NCI-H460 (cell line): ENCODE data around the gene LARP7. TPM values are rescaled to one million over a fixed set of nuclear protein-coding genes. Genes with fewer than 3 reads are reported as not detected.

ENCODE experiments used
- DNase-seq: peaks from one replicate; pipeline ENCODE4 v3.0.0-alpha.2; 2016; ENCODE audit warnings: low read depth; ENCODE audit errors: extremely low read depth
- small RNA-seq, 2 experiments: library from RNA; depleted of rRNA; stranded (forward); fragments of <200 nt; gene quantifications; one replicate each; pipeline ENCODE3, GENCODE V24; 2014
- total RNA-seq: library from RNA; depleted of rRNA; stranded (reverse); fragments of >200 nt; shearing (Covaris generic); gene quantifications from 2 replicates; pipeline ENCODE4 v1.2.3, GENCODE V29; 2014; rRNA removed

Gene LARP7
- total RNA-seq, 1 experiment from 2014 or later: 46.0 TPM

GRCh38 chr4:112706840-112707207 is 69.9 kb downstream of the LARP7 start:
- no peak for DNase-seq

Small RNA genes lying within 50 kb of the gene (small RNA-seq; reads per million reads assigned to genes)
- 0 to 0.18 reads per million in 2 experiments for gene MIR302A
- gene MIR302C: 0 reads per million in 2 experiments
- gene MIR302D: 0 reads per million in 2 experiments
- gene MIR367: 0 reads per million in 2 experiments
- 0 reads per million in 2 experiments for gene WRBP1

Other genes starting within 250 kb of the LARP7 start
- gene NEUROG2, start 121.0 kb upstream of the LARP7 start, total RNA-seq: not detected in 2 replicates
- 7.8 and 8.7 TPM in 2 replicates for gene ZGRF1, start 234 bp upstream of the LARP7 start, total RNA-seq